Measurements from ENCODE around the gene ZNF662. TPM values are rescaled to one million over a fixed set of nuclear protein-coding genes. Genes with fewer than 3 reads are reported as not detected.

Gene ZNF662
- total RNA-seq, 1 experiment from 2014 or later = 2.7 TPM

- DNase-seq (ENCODE audit: low spot score) = no peak
- POLR2A ChIA-PET = no interaction called here
- CTCF ChIA-PET = interaction anchor here (1.1 to 2.6 kb wide), 3 partner anchors 9 to 41 kb away, joined by 3 to 12 read pairs (median 10); no protein-coding TSS in a partner anchor
These were observed 34.2 kb upstream of the ZNF662 start for GRCh38 chr3:42871592-42872196.

DNA sequence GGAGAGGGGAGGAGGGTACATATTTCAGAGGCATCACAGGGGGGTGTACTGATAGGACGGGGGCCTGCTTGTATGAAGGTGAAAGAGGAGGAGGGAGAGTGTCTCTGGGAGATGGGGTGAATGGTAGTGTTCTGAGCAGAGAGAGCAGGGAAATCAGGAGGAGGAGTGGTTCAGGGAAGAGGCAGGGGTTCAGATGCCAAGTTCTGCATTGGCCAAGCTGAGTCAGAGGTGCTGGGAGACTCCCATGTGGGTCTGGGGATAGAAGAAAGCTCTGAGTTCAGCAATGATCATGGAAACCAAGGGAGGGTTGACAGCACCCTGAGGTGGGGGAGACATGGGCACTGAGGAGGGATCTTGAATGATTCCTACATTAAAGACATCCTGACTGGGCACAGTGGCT lies 33.2 kb upstream of the ZNF662 start:
- ATAC-seq (no peak), DNase-seq (ENCODE audit: low spot score) (no peak)
- H3K4me3 Mint-ChIP-seq = no peak overlapping the region
- H3K27me3 Mint-ChIP-seq (ENCODE audit: low read depth) = peaks cover 4% of the 10 kb centered on the region
- CTCF ChIA-PET = interaction anchor here (2.2 to 2.6 kb wide), 2 partner anchors 8 to 42 kb away, joined by 10 to 12 read pairs; no protein-coding TSS in a partner anchor
- POLR2A ChIA-PET = no interaction called here
- H3K36me3 Mint-ChIP-seq = no peaks in the 10 kb centered on the region
- H3K9me3 Mint-ChIP-seq = no peaks in the 10 kb centered on the region
- no peaks in the 10 kb centered on the region for H3K4me1 Mint-ChIP-seq
- no peak overlapping the region for H3K27ac Mint-ChIP-seq
- TF ChIP-seq ESRRA (CRISPR knock-in tag; IDR thresholded peaks at IDR 0.05; ENCODE audit: borderline replicate concordance) = no peak
- TF ChIP-seq, protein P1, sequence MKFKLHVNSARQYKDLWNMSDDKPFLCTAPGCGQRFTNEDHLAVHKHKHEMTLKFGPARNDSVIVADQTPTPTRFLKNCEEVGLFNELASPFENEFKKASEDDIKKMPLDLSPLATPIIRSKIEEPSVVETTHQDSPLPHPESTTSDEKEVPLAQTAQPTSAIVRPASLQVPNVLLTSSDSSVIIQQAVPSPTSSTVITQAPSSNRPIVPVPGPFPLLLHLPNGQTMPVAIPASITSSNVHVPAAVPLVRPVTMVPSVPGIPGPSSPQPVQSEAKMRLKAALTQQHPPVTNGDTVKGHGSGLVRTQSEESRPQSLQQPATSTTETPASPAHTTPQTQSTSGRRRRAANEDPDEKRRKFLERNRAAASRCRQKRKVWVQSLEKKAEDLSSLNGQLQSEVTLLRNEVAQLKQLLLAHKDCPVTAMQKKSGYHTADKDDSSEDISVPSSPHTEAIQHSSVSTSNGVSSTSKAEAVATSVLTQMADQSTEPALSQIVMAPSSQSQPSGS (CRISPR knock-in tag; IDR thresholded peaks at IDR 0.05; ENCODE audit: borderline replicate concordance, low read depth) = no peak
- no peak for TF ChIP-seq NR1H2 (CRISPR knock-in tag; IDR thresholded peaks at IDR 0.05)
- TF ChIP-seq, protein P2, sequence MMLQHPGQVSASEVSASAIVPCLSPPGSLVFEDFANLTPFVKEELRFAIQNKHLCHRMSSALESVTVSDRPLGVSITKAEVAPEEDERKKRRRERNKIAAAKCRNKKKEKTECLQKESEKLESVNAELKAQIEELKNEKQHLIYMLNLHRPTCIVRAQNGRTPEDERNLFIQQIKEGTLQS (CRISPR knock-in tag; conservative IDR thresholded peaks at IDR 0.05) = no peak
- TF ChIP-seq, protein P3, sequence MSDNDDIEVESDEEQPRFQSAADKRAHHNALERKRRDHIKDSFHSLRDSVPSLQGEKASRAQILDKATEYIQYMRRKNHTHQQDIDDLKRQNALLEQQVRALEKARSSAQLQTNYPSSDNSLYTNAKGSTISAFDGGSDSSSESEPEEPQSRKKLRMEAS (CRISPR knock-in tag; IDR thresholded peaks at IDR 0.05) = no peak
- TF ChIP-seq, protein P4, sequence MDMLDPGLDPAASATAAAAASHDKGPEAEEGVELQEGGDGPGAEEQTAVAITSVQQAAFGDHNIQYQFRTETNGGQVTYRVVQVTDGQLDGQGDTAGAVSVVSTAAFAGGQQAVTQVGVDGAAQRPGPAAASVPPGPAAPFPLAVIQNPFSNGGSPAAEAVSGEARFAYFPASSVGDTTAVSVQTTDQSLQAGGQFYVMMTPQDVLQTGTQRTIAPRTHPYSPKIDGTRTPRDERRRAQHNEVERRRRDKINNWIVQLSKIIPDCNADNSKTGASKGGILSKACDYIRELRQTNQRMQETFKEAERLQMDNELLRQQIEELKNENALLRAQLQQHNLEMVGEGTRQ (CRISPR knock-in tag; IDR thresholded peaks at IDR 0.05) = no peak
- TF ChIP-seq, protein P5, sequence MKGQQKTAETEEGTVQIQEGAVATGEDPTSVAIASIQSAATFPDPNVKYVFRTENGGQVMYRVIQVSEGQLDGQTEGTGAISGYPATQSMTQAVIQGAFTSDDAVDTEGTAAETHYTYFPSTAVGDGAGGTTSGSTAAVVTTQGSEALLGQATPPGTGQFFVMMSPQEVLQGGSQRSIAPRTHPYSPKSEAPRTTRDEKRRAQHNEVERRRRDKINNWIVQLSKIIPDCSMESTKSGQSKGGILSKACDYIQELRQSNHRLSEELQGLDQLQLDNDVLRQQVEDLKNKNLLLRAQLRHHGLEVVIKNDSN (CRISPR knock-in tag; IDR thresholded peaks at IDR 0.05) = no peak
- no peak for TF ChIP-seq NFATC4 (CRISPR knock-in tag; IDR thresholded peaks at IDR 0.05)
- no peak for TF ChIP-seq TEAD4 (CRISPR knock-in tag; IDR thresholded peaks at IDR 0.05)
- no peak for TF ChIP-seq HMGXB4 (CRISPR knock-in tag; IDR thresholded peaks at IDR 0.05)
- TF ChIP-seq ZNF263 (CRISPR knock-in tag; IDR thresholded peaks at IDR 0.05; ENCODE audit: low read depth) = no peak
- TF ChIP-seq, protein P6, sequence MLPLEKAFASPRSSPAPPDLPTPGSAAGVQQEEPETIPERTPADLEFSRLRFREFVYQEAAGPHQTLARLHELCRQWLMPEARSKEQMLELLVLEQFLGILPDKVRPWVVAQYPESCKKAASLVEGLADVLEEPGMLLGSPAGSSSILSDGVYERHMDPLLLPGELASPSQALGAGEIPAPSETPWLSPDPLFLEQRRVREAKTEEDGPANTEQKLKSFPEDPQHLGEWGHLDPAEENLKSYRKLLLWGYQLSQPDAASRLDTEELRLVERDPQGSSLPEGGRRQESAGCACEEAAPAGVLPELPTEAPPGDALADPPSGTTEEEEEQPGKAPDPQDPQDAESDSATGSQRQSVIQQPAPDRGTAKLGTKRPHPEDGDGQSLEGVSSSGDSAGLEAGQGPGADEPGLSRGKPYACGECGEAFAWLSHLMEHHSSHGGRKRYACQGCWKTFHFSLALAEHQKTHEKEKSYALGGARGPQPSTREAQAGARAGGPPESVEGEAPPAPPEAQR (CRISPR knock-in tag; IDR thresholded peaks at IDR 0.05) = no peak
- no peak for TF ChIP-seq OVOL2 (CRISPR knock-in tag; IDR thresholded peaks at IDR 0.05; ENCODE audit: borderline replicate concordance)
- TF ChIP-seq, protein P7, sequence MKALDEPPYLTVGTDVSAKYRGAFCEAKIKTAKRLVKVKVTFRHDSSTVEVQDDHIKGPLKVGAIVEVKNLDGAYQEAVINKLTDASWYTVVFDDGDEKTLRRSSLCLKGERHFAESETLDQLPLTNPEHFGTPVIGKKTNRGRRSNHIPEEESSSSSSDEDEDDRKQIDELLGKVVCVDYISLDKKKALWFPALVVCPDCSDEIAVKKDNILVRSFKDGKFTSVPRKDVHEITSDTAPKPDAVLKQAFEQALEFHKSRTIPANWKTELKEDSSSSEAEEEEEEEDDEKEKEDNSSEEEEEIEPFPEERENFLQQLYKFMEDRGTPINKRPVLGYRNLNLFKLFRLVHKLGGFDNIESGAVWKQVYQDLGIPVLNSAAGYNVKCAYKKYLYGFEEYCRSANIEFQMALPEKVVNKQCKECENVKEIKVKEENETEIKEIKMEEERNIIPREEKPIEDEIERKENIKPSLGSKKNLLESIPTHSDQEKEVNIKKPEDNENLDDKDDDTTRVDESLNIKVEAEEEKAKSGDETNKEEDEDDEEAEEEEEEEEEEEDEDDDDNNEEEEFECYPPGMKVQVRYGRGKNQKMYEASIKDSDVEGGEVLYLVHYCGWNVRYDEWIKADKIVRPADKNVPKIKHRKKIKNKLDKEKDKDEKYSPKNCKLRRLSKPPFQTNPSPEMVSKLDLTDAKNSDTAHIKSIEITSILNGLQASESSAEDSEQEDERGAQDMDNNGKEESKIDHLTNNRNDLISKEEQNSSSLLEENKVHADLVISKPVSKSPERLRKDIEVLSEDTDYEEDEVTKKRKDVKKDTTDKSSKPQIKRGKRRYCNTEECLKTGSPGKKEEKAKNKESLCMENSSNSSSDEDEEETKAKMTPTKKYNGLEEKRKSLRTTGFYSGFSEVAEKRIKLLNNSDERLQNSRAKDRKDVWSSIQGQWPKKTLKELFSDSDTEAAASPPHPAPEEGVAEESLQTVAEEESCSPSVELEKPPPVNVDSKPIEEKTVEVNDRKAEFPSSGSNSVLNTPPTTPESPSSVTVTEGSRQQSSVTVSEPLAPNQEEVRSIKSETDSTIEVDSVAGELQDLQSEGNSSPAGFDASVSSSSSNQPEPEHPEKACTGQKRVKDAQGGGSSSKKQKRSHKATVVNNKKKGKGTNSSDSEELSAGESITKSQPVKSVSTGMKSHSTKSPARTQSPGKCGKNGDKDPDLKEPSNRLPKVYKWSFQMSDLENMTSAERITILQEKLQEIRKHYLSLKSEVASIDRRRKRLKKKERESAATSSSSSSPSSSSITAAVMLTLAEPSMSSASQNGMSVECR (CRISPR knock-in tag; IDR thresholded peaks at IDR 0.05; ENCODE audit: borderline replicate concordance) = no peak
- TF ChIP-seq, protein P8, sequence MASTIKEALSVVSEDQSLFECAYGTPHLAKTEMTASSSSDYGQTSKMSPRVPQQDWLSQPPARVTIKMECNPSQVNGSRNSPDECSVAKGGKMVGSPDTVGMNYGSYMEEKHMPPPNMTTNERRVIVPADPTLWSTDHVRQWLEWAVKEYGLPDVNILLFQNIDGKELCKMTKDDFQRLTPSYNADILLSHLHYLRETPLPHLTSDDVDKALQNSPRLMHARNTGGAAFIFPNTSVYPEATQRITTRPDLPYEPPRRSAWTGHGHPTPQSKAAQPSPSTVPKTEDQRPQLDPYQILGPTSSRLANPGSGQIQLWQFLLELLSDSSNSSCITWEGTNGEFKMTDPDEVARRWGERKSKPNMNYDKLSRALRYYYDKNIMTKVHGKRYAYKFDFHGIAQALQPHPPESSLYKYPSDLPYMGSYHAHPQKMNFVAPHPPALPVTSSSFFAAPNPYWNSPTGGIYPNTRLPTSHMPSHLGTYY (CRISPR knock-in tag; IDR thresholded peaks at IDR 0.05) = no peak
- no peak for TF ChIP-seq ZNF396 (CRISPR knock-in tag; IDR thresholded peaks at IDR 0.05; ENCODE audit: borderline replicate concordance)

More at GRCh38 chr3:42871592-42872196, 34.2 kb upstream of the ZNF662 start:
- Mint-ChIP-seq H3K4me3 (no peak overlapping the region), H3K27me3 (ENCODE audit: low read depth) (peaks cover 4% of the 10 kb centered on the region), H3K36me3 (no peaks in the 10 kb centered on the region), H3K27ac (no peak overlapping the region), H3K9me3 (no peaks in the 10 kb centered on the region), H3K4me1 (no peaks in the 10 kb centered on the region)
- no peak for TF ChIP-seq HMGXB4 (CRISPR knock-in tag; IDR thresholded peaks at IDR 0.05)
- ATAC-seq = no peak
